Dedifferentiated amniotic fluid mesenchymal stem cell (primary cell): Measurements from ENCODE around the gene CAMK2B.

Source experiments
- DNase-seq: peaks from one replicate; pipeline ENCODE4 v3.0.0-alpha.2; 2016; ENCODE audit errors: extremely low spot score

Gene CAMK2B

DNA sequence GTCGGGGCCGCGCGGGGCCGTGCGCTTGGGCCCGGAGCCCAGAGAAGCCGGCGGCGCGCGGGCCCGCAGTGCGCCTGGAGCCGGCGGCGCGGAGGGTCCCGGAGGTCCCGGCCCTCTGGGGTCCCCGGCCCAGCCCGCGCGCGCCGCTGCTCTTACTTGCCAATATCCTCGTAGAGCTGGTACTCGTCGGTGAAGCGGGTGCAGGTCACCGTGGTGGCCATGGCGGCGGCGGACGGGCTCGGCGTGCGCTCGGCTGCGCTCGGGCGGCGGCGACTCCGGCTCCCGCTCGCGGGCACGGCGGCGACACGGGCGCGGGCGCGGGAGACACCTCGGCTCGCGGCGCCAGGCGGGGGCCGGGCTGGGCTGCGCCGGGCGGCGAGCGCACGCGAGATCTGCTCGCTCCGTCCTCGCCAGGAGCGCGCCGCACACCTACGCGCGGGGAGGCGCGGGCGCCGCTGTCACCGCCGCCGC is at the start of gene CAMK2B:
Gene CAMK2B (minus strand): TSS at position 394 of the 471 bp plus-strand sequence. CDS start 173 bp downstream, at position 221.
- no peak for DNase-seq

DNA sequence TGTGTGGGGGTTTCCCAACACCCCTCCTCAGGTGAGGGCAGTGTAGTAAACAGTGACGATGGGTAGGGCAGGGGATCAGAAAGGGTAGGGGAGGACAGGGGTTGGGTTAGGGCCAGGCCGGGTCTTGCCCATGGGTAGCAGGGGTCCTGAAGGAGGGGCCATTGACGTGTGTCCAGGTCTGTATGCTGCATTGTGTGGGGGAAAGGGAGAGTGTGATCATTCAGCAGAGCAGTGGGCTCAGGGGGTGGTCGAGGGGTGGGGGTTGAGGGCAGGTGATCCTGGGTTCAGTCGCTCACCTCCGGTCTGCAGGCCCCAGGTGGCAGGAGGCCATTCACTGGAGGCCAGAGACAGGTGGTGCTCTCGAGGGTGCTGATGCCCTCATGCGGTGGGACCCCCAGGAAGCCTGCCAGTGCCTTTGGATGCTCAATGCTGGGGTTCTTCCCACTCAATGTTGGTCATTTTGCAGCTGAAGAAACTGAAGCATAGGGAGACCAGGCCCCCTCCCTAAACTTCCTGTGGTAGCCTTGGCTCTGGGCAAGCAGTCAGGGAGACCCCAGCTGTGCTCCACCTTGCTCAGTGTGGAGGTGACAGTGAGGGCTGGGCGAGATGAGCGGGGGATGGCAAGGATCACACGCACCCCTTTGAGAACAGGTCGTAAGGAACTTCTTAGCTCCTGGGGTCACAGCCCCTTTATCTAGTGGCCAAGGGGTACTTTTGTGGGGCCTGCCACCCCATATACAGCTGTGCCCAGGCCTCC is 48.8 kb upstream of the CAMK2B start:
- no peak for DNase-seq

DNA sequence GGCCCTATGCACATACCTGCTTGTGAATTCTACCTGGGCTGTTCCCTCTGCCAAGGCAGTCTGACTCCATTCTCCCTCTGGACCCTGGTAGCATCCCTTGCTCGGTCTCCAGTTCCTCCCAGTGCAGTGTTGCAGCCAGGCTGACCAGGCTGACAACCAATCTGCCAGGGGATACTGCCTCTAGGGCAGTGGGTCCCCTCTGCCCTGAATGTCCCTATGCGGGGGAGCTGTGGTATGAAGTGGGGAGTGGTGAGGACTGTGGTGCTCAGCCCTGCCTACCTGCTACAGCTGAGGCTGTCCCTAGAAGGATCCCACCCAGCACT is 48.0 kb upstream of the CAMK2B start:
- no peak for DNase-seq

DNA sequence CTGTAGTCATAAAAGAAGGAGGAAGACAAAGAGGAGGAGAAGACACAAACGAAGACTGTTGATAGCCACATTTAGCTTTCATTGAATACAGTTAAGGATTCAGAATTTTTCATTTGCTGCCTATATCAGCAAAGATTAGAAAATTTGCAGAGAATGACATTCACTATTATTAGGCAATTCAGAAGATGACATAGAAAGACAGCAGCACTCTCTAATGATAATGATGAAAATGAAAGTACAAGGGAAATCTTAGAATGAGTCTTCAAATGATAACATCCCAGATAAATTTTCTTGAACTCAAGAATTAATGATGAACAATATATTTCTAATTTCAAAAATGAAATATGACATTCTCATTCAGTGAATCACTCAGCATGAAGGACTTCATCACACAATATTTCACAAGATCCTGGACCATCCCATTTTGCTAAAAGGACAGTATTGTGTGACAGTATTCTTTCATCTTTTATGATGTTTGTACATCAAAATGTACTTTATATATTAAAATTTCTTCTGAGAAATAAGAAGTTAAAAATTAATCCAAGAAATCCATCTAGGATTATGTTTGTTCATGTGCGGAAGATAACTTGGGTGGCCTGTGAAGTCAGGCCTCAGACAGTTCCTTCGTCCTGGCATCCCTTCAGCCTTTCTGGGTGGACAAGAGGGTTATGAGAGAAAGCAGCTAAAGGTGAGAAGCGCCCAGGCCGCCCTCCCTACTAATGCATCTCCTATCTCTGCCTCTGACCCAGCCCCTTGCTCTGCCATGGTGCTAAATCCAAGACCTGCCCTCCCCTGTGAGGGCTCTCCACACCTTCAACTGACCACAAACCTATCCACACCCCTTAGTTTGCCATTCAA is 47.4 kb upstream of the CAMK2B start:
- no peak for DNase-seq

DNA sequence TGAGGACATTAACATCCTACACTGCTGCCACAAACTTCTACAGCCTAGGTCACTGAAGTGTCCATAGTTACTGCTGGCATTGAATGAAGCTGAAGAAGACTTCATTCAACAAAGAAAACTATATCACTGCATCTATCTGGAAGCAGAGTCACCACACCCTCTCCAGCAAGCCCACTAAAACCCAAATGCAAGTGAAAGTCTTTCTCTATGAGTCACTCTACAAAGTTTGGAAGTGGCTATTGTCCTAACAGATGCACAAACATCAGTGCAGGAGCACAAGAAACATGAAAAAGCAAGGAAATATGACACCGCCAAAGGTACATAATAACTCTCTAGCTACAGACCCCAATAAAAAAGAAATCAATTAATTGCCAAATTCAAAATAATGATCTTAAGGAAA is 43.5 kb upstream of the CAMK2B start:
- DNase-seq: no peak

DNA sequence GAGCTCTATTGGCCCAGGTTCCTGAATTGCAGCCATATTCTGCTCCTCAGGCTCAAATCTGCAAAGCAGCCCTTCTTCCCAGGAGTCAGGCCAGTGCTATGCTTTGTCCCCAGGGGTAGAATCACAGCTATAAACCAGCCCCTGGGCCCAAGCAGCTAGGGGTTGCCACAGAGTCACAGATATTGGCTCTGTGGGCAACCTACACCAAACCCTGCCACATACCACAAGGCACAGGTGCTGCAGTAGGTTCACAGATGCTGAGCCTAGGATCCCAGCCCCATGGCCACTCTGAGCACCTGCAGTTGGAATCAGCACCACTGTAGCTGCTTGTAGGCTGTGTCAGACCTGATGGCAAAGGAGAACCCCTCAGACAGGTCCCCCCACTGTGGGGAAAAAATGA is 43.1 kb upstream of the CAMK2B start:
- no peak for DNase-seq

DNA sequence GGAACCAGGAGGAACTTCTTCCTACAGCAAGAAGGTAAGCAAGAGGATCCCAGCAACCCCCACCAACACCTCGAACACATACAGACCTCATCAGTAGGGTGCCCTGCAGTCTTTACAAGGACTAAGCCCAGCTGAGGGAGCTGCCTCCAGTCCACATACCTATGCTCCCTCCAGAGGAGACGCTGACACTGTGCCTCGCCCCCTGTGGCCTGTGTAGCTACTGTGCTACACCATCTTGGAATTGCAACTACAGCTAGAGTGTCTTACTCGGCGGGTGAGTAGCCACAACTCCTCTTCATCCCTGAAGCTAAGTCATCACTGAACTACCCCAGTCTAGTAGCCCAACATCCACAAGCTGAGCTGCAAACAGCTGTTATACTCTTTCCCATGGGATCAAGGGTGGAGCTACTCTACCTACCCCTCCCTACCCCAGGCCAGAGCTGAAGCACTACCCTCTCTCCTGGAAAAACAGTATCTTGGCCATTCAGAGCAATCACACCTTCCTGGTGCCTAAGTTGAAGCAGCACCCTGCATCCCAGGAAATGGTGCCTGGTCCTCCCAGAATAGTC is 42.2 kb upstream of the CAMK2B start:
- no peak for DNase-seq

DNA sequence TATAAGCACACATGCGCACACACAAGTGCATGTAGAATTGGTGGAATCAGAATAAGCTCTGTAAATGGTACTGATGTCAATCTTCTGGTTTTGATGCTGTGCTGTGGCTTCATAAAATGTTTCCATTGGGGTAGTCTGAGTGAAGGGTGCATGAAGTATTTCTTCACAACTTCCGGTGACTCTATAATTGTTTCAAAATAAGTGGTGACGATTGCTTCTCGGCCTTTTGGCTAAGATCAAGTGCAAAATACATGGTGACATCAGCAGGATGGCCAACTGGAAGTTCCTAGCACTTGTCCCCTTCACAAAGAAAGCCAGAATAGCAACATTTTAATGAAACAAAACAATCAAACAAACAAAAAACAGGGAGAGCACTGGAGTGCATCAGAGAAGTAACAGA is 41.6 kb upstream of the CAMK2B start:
- DNase-seq: no peak

DNA sequence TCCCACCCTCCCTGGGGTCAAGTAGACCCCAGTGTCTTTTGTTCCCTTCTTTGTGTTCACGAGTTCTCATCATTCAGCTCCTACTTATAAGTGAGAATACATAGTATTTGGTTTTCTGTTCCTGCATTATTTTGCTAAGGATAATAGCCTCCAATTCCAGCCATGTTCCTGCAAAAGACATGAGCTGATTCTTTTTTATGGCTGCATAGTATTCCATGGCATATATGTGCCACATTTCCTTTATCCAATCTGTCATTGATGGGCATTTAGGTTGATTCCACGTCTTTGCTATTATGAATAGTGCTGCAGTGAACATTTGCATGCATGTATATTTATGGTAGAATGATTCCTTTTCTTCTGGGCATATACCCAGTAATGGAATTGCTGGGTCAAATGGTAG is 28.3 kb upstream of the CAMK2B start:
- no peak for DNase-seq

DNA sequence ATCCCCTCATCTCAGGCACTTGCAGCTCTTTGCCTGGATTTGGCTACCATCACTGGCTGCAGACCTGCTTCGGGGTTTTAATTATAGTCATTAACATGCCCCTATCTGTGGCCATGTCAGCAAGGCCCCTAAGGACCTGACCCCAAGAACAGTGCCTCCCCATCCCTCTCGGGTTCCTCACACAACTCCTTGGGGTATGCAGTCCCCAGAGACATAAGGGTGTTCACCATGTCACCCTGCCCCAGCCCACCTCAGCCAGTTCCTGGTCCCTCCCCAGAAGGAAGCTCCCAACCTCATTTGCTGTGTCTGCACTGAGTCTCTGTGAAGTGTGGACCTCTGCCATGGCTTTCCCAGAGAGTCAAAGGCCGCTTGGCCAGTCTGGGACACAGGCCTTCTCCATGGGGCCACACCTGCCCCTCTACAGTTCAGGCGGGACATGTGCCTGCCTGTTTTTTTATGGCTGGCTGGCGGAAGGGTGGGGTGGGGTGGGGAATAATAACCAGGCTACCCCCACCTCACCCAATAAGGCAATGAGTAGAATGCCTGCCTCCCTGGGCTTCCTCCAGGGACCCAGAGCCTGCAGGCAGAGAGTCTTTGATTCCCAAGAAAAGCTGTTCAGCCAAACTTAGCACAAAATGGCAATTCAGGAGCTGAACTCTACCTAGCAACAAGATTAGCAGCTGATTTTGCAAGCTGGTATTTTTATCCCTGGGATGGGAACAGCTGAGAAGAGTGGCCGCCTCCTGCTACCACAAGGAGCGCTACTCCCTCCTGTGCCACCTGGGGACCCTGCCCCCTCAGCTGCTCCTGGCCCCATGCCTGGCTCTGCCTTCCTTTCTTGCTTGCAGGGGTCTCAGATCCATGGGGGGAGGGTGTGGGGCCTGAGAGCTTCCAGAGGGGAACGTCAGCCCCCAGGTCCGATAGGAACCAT is 23.7 kb upstream of the CAMK2B start:
- DNase-seq: no peak

DNA sequence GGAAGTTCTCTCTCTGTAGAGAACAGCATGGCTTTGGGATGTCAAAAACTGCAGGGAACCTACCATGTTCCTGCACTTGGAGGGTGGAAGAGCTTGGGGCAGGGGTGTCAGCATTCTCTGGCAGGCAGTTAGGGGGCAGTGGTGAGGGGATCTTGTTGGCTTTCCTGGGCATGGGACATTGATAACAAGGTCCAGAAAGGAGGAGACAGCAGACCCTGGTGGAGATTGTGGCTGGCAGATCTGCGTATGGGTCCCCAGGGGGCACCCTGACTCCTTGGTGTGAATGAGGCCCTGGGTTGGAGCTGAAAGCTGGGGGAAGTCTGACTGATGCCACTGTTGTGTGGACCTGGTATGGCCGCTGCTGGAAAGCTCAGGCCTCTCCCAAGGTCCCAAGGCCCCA is 22.9 kb upstream of the CAMK2B start:
- DNase-seq: no peak

DNA sequence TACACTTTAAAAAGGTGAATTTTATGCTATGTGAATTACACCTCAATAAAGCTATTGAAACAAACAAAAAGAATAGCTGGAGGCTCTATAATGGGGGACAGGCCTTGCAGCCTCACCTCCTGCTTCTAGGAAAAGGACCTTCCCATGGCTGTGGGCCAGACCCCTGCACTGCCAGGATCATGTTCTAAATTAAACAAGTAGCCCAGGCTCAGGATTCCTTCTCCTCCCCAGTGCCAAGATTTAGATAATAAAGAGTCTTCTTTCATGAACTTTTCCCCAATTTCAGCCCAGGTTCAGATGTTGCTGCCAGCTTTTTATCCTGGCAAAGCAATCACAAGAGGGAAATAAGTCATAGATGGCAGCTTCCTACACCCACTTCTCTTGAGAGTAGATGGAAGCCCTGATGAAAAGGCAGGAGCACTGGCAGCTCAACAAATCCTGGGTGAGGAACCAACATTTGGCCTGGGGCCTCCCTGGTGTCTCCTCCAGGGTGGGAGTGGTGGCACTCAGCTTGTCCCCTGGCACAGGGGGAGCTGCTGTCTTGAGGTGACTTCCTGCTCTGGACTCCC is 22.2 kb upstream of the CAMK2B start:
- no peak for DNase-seq

DNA sequence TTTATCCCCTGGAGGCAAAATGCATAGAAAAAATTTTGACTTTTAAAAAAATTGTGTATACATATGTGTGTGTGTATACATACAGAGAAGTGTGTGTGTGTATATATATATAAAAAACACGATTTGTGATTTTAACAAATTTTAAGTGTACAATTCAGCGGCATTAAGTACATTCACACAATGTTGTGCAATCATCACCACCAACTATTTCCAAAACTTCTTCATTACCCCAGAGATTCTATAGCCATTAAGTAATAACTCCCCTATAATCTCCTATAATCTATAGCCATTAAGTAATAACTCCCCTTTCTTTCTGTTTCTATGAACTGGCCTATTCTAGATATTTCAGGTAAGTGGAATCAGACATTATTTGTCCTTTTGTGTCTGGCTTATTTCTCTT is 20.7 kb upstream of the CAMK2B start:
- DNase-seq: no peak

DNA sequence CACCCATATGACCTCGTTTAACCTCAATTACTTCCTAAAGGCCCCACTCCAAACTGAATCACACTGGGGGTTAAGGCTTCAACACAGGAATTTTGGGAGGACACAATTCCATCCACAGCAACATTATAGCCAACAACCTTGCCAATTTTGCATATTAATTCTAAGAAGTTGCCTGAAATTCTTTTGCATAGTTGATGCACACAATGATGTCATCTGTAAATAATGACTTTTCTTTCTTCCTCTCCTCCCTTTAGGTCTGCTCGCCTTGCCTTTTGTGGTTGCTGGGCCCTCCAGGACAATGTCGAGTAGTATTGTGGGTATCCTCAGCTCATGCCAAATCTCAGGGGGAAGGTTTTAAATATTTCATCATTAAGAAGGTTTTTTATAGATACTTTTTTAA is 16.0 kb upstream of the CAMK2B start:
- no peak for DNase-seq

DNA sequence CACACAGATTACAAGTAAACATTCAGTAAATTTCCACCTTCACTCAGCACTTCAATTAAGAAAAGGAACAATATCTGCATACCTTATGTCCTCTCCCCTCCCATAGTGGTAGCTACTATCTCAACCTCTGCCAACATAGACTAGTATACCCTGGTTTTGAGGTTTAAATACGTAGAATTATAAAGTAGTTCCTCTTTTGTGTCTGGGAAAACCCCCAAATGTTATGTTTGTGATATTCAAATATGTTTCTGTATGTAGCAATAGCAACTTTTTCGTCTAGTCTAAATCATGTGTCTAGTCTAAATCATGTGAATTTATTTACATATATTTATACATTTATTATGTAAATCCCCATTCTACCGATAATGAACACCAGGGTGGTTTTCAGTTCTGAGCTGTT is 13.2 kb upstream of the CAMK2B start:
- no peak for DNase-seq

DNA sequence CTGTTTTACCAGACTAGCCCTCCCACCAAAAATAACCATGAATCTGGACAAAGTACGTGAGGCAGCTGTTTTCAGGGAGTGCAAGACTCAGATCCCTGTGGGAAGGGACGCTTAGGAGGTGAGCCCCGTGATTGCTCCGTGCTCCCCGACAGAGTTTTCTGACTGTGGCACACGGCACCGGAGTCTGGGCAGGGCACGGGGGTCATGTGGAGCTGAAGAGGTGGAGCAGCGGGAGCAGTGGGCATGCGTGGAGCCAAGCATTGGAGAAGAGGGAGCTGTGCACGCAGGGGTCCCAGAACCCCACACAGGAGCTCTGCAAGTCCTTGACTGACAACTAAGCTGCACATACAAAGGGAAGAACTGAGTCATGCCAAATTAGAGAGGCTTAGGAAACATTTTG is 11.1 kb upstream of the CAMK2B start:
- DNase-seq: no peak

DNA sequence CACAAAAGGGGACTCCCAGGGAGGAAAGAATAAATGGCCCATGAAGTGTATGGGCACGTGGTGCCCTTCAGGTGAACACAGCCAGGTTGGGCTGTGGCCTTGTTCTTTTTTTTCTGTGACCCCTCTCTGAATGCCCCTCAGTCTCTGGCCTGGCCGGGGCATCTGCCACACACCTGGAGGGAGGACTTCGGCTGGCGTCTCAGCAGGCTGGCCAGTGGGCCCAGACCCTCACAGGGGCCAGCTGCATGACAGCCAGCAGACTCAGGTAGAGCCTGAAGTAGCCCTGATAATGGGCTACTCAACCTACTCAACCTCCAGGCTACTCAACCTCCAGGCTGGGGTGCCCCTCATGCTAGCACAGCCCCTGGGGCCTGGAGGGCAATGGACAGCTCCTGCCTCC is 9.8 kb upstream of the CAMK2B start:
- no peak for DNase-seq

DNA sequence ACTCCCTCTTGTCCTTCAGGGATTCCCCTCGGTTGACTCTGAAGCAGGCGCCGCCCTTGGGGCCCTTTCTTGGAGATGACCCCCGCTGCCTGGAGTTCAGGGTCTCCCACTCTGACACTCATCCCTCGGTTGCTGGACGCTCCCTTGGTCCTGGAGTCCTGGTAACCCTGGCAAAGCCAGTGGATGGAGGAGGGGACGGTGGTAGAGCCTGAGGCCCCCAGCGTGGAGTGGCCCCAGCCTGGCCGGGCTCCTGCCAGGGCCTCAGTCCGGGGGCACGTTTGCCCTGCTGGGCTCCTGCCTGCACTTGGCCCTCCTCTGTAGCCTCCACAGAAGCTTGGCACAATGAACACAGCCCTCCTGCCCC is 9.3 kb upstream of the CAMK2B start:
- no peak for DNase-seq

DNA sequence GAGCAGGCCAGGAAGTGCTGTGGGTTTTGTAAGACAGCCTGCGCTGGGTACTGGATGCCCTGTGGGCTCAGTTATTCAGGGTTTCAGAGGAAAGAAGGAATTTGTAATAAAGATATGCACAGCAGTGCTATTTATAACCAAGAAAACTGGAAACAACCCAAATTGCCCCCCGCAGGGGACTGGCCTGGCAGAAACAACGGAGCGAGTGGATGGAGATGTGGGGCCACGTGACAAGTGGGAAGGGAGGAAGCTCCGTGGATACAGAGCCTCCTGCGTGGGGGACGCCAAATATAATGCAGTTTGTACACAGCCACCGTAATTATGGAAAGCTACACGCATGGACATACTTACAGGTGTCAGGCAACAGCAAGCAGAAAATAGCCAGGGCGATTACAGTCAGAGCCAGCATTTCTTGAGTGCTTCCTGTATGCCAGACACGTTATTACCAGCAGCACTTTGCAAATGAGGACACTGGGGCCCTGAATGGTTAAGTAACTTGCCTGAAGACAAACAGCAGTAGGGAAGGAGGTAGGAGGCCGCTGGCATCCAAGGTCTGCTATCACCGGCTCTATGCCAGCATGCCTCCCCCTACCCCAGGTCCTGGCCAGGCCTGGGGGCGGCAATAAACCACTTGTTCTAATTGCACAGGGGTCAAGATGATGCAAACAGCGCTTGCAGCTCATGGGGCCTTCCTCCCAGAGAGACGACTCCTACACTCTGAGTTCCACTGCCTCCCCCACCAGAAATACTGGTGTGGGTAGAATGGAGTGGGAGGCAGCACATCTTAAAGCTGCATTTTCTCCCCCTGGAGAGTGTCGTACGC is 8.7 kb upstream of the CAMK2B start:
- no peak for DNase-seq

DNA sequence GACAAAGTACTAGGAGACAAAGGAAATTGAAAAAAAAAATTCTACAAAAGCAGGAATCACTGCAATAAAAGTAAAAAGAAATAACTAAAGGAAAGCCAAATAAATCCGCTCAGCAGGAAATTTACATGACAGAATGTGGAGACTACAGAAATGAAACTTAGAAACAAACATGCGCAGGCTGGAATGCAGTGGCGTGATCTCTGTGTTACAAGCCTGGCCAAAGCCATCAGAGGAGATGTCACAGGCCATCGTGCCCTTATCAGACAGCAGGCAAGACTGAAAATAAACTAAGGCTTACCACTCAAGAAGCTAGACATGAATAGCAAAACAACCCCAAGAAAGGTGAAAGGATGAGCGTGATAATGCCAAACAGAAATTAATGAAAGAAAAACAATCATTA is 6.3 kb upstream of the CAMK2B start:
- DNase-seq: no peak

DNA sequence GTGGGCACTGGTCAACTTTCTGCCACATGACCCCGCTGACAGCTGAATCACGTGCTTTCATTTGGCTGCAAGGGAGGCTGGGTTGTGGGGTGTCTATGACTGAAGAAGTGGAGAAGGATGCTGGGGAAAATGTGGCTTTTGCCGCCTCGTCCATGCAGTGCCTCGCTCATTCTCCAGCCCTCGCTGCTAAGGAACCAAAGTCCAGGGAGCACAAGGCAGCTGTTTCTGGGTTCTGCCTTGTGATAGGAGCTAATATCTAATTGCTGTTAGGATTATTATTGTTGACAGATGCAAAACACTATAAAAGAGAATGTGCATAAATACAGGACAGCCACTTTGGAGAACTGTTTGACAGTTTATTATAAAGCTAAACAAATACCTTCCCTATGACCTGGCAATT is 4.9 kb upstream of the CAMK2B start:
- DNase-seq: no peak
